ENCODE results near the gene ISL2. TPM values are rescaled to one million over a fixed set of nuclear protein-coding genes. Genes with fewer than 3 reads are reported as not detected.

The ISL2 gene
- total and polyA plus RNA-seq, 9 donors: not detected

DNA sequence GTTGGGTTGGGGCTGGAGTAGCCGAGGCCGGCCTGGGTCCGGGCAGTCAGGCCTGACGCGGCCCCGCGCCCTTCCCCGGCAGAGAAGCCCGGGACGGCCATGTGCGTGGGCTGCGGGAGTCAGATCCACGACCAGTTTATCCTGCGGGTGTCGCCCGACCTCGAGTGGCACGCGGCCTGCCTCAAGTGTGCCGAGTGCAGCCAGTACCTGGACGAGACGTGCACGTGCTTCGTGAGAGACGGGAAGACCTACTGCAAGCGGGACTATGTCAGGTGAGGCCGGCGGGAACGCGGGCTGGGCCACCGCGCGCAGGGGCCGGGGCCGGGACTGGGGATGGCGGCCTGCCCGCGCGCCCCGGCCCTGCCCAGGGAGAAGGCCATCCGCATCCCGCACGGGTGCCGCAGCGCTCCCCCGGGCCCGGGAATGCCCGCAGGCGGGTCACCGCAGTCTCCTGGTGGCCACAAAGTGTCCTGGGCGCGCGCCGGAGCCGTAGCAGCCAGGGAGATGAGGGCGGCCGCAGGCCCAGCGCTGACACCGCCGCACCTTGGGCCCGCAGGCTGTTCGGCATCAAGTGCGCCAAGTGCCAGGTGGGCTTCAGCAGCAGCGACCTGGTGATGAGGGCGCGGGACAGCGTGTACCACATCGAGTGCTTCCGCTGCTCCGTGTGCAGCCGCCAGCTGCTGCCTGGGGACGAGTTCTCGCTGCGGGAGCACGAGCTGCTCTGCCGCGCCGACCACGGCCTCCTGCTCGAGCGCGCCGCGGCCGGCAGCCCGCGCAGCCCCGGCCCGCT lies 1.3 kb downstream of the ISL2 start:
- no peak overlapping the region for H3K4me3 ChIP-seq
- no peaks in the 10 kb centered on the region for H3K36me3 ChIP-seq
- H3K9me3 ChIP-seq: no peaks in the 10 kb centered on the region
- H3K27me3 ChIP-seq: peaks cover 27% of the 10 kb centered on the region
- no peak for DNase-seq
- TF ChIP-seq EP300 (IDR thresholded peaks at IDR 0.05): no peak
- no peak for TF ChIP-seq POLR2A (IDR thresholded peaks at IDR 0.05)
- TF ChIP-seq CTCF (IDR thresholded peaks at IDR 0.05): no peak
- no peak overlapping the region for H3K27ac ChIP-seq
- intact Hi-C loops (cut with DNase I): no loop called here
- 4 to 6% (median 6%) methylated on average over 55 to 89 of the region's 89 CpGs for WGBS, 3 donors
- H3K4me1 ChIP-seq (ENCODE audit: insufficient read depth): peaks cover 16% of the 10 kb centered on the region

DNA sequence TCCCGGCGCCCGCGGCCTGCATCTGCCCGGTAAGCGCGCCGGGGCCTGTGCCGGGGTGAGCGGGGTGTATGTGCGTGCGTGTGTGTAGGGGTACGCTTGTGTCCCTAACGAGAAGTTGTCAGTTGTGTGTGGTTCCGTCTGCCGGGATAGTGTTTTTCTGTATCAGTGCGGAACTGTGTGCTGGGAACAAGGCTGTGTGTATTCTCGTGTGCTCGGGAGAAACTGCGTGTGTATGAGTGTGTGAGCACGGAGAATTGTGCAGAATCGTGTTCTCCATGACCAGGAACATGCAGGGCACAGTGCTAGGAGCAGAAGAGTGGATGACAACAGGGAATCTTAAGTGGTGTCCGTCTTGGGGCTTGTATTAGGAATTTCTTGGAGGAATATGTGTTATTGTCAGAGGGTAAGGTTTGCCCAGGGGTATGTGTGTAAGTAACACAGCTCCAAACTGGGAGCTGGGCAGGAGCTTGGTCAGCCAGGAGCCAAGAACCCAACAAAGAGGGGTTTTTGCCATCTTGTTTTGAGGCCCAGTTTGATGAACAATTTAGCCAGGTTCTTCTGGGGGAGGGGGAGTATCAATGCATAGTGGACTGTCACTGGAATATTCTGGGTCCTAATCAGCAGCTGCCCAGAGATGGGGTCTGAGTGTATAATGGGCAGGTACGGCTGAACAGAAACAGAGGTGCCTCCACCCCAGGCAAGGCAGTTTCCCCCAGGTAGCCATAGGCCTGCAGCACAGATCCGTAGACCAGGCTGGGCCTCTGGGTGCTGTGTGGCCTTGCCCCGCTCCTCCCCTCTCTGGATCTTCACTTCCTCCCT lies 2.1 kb downstream of the ISL2 start:
- Histone ChIP-seq H3K27me3 (peaks cover 31% of the 10 kb centered on the region), H3K36me3 (no peaks in the 10 kb centered on the region), H3K4me1 (ENCODE audit: insufficient read depth) (peaks cover 17% of the 10 kb centered on the region), H3K4me3 (no peak overlapping the region), H3K9me3 (no peaks in the 10 kb centered on the region), H3K27ac (no peak overlapping the region)
- 26 to 39% (median 30%) methylated on average over 22 to 26 of the region's 26 CpGs for WGBS, 3 donors
- no peak for DNase-seq
- intact Hi-C loops (cut with DNase I): no loop called here
- TF ChIP-seq CTCF (IDR thresholded peaks at IDR 0.05) (no peak), POLR2A (IDR thresholded peaks at IDR 0.05) (no peak), EP300 (IDR thresholded peaks at IDR 0.05) (no peak)

DNA sequence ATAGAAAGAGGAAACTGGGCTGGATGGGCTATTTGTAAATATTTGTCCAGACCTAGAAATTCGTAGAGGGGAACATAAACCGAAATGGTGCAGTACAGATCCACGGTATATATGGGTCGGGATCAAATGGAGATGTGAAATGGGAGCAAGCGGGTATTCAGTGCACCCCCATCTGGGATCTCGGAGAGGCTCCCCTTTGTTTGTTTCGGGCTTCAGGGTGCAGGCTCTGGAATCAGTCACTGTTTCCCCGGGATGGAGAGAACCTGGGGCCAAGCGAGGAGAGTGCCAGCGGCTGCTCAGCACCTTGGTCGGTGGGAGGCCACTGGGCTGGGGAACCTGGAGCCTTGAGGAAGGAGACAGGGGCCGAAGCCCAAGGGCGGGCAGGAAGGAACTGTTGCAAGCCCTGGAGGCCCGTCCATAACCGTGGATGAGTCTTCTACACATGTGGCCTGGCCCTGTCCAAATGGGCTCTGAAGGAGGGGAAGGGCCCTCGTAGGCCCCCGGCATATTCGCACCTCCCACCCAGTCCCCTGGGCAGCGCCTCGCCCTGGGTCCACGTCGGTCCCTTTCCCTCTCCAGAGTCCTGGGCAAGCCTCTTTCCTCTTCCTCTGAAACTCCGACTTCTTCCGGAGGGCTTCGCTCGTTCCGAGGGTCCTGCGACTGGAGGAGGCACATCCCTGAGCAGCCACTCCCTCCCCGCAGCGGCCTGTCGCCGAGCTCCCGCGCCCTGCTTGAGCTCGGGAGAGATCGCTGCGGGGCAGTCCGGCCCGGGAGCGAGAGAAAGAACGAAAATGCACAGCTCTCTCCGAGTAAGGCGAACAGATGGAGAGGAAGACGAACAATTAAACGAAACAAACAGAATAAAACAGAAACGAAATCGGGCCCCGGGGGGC lies 3.0 kb downstream of the ISL2 start:
- Histone ChIP-seq H3K4me3 (peak overlapping the region; percentile 26), H3K4me1 (ENCODE audit: insufficient read depth) (peaks cover 17% of the 10 kb centered on the region), H3K27me3 (peaks cover 31% of the 10 kb centered on the region), H3K9me3 (no peaks in the 10 kb centered on the region), H3K27ac (no peak overlapping the region), H3K36me3 (no peaks in the 10 kb centered on the region)
- 12 to 15% (median 13%) methylated on average over 48 of the region's 48 CpGs for WGBS, 3 donors
- DNase-seq: peak in 1 of 5 donors; percentile 36
- intact Hi-C loops (cut with DNase I): loop anchor here in 1 of 4 donors (5.0 kb wide), 1 partner anchor 147 kb away; no protein-coding TSS in a partner anchor
- no peak for TF ChIP-seq POLR2A (IDR thresholded peaks at IDR 0.05)
- TF ChIP-seq CTCF (IDR thresholded peaks at IDR 0.05): no peak
- TF ChIP-seq EP300 (IDR thresholded peaks at IDR 0.05): no peak
